ENCODE results near the gene PGC.
A peak's percentile ranks its signal among the peaks of the same experiment; 100 is the strongest.

PGC gene

GRCh38 chr6:41747256-41748101 is at the start of gene PGC:
TSS of gene PGC (minus strand) at chr6:41747397. CDS start at chr6:41747334, 63 bp downstream.
- DNase-seq (ENCODE audit: low read depth in 2 of 2): no peak

GRCh38 chr6:41796474-41796873 is 49.3 kb upstream of the PGC start:
- no peak for DNase-seq (ENCODE audit: low read depth in 2 of 2)

- DNase-seq (ENCODE audit: low read depth in 2 of 2): no peak
Measured at GRCh38 chr6:41791984-41792383, 44.8 kb upstream of the PGC start.

- no peak for DNase-seq (ENCODE audit: low read depth in 2 of 2)
Measured at GRCh38 chr6:41791305-41791704, 44.1 kb upstream of the PGC start.

- no peak for DNase-seq (ENCODE audit: low read depth in 2 of 2)
Measured at GRCh38 chr6:41790045-41790444, 42.8 kb upstream of the PGC start.

- DNase-seq (ENCODE audit: low read depth in 2 of 2): no peak
Measured at GRCh38 chr6:41789390-41789724, 42.2 kb upstream of the PGC start.

GRCh38 chr6:41787219-41787917 is 40.2 kb upstream of the PGC start, which contains the start of gene TOMM6:
TSS of gene TOMM6 (plus strand) at chr6:41787694. CDS start at chr6:41787698, 4 bp downstream.
- peak; percentile 94 to 95 for DNase-seq (ENCODE audit: low read depth in 2 of 2)

GRCh38 chr6:41786451-41787218 is 39.4 kb upstream of the PGC start:
- peak; percentile 84 for DNase-seq (ENCODE audit: low read depth in 2 of 2)

- DNase-seq (ENCODE audit: low read depth in 2 of 2): no peak
Measured at GRCh38 chr6:41785689-41786450, 38.7 kb upstream of the PGC start.

- DNase-seq (ENCODE audit: low read depth in 2 of 2): no peak
Measured at GRCh38 chr6:41785254-41785653, 38.1 kb upstream of the PGC start.

- DNase-seq (ENCODE audit: low read depth in 2 of 2): no peak
Measured at GRCh38 chr6:41784581-41785171, 37.5 kb upstream of the PGC start.

- no peak for DNase-seq (ENCODE audit: low read depth in 2 of 2)
Measured at GRCh38 chr6:41783106-41783780, 36.0 kb upstream of the PGC start.

GRCh38 chr6:41781366-41781730 is 34.2 kb upstream of the PGC start:
- no peak for DNase-seq (ENCODE audit: low read depth in 2 of 2)

GRCh38 chr6:41780551-41781365 is 33.6 kb upstream of the PGC start, which contains the start of gene PRICKLE4:
TSS of gene PRICKLE4 (plus strand) at chr6:41780782. CDS start at chr6:41783474, 2,692 bp downstream.
- DNase-seq (ENCODE audit: low read depth in 2 of 2): no peak

- DNase-seq (ENCODE audit: low read depth in 2 of 2): peak; percentile 100
Measured at GRCh38 chr6:41779788-41780550, 32.8 kb upstream of the PGC start, which contains the start of gene FRS3. TSS of gene FRS3 (minus strand) at chr6:41779900. CDS start at chr6:41776987, 2,913 bp downstream.

GRCh38 chr6:41779336-41779735 is 32.1 kb upstream of the PGC start:
- DNase-seq (ENCODE audit: low read depth in 2 of 2): no peak

GRCh38 chr6:41778895-41779294 is 31.7 kb upstream of the PGC start:
- DNase-seq (ENCODE audit: low read depth in 2 of 2): no peak

GRCh38 chr6:41777551-41778285 is 30.5 kb upstream of the PGC start:
- DNase-seq (ENCODE audit: low read depth in 2 of 2): no peak
